IPS DF 6.9 (cell line): ENCODE results near the gene PRKCE.

Experiments used
- DNase-seq: peaks from one replicate; pipeline ENCODE4 v3.0.0-alpha.2; 2013; ENCODE audit warnings: low read depth, low spot score
- H3K27ac ChIP-seq: one replicate; pipeline ENCODE4 v1.5.1; 2013; ENCODE audit warnings: low read length, control low read depth
- H3K27me3 ChIP-seq: 2 replicates; pipeline ENCODE4 v1.6.1; 2013; ENCODE audit warnings: mild to moderate bottlenecking, low read length; ENCODE audit not compliant: control insufficient read depth, insufficient read depth
- H3K36me3 ChIP-seq: 2 replicates; pipeline ENCODE4 v1.6.1; 2013; ENCODE audit warnings: low read length; ENCODE audit not compliant: control insufficient read depth, insufficient read depth
- H3K4me1 ChIP-seq: 2 replicates; pipeline ENCODE4 v1.6.1; 2013; ENCODE audit warnings: low read length; ENCODE audit not compliant: control insufficient read depth, insufficient read depth
- H3K4me3 ChIP-seq: 2 replicates; pipeline ENCODE4 v1.5.1; 2013; ENCODE audit warnings: mild to moderate bottlenecking, low read length
- H3K9me3 ChIP-seq: 2 replicates; pipeline ENCODE4 v1.6.1; 2013; ENCODE audit warnings: low read length, inconsistent platforms; ENCODE audit not compliant: control insufficient read depth, insufficient read depth
- WGBS: extraction: QIAGEN DNeasy Blood & Tissue Kit; methylation state at CpG from one replicate; pipeline ENCODE4 v1.1.7; 2013; ENCODE audit warnings: mixed read lengths, missing lambda C conversion rate; ENCODE audit not compliant: insufficient read length, insufficient coverage; 5-methylcytosine and 5-hydroxymethylcytosine counted together

The PRKCE gene

GRCh38 chr2:46041434-46041833 lies 390.0 kb downstream of the PRKCE start:
- no peak for DNase-seq
- Histone ChIP-seq H3K36me3 (no peaks in the 10 kb centered on the region), H3K9me3 (no peaks in the 10 kb centered on the region), H3K27me3 (no peaks in the 10 kb centered on the region), H3K27ac (no peak overlapping the region), H3K4me1 (no peaks in the 10 kb centered on the region), H3K4me3 (no peak overlapping the region)
- WGBS, result no CpG with 5 or more reads among the region's 2 CpGs

- Histone ChIP-seq H3K36me3 (no peaks in the 10 kb centered on the region), H3K4me3 (no peak overlapping the region), H3K27ac (no peak overlapping the region), H3K27me3 (no peaks in the 10 kb centered on the region), H3K9me3 (no peaks in the 10 kb centered on the region), H3K4me1 (no peaks in the 10 kb centered on the region)
- WGBS, result no CpG with 5 or more reads among the region's 4 CpGs
- no peak for DNase-seq
These were observed 390.7 kb downstream of the PRKCE start for GRCh38 chr2:46042207-46042637.

GRCh38 chr2:46042711-46043110 lies 391.2 kb downstream of the PRKCE start:
- Histone ChIP-seq H3K4me1 (no peaks in the 10 kb centered on the region), H3K4me3 (no peak overlapping the region), H3K27me3 (no peaks in the 10 kb centered on the region), H3K9me3 (no peaks in the 10 kb centered on the region), H3K27ac (no peak overlapping the region), H3K36me3 (no peaks in the 10 kb centered on the region)
- no CpG with 5 or more reads among the region's 3 CpGs for WGBS
- DNase-seq, result no peak

- Histone ChIP-seq H3K36me3 (no peaks in the 10 kb centered on the region), H3K4me1 (no peaks in the 10 kb centered on the region), H3K27me3 (no peaks in the 10 kb centered on the region), H3K27ac (no peak overlapping the region), H3K9me3 (no peaks in the 10 kb centered on the region), H3K4me3 (no peak overlapping the region)
- DNase-seq, result no peak
These were observed 394.4 kb downstream of the PRKCE start for GRCh38 chr2:46045888-46046287.

- Histone ChIP-seq H3K27ac (no peak overlapping the region), H3K4me1 (no peaks in the 10 kb centered on the region), H3K27me3 (no peaks in the 10 kb centered on the region), H3K9me3 (no peaks in the 10 kb centered on the region), H3K4me3 (no peak overlapping the region), H3K36me3 (no peaks in the 10 kb centered on the region)
- WGBS, result no CpG with 5 or more reads among the region's 5 CpGs
- DNase-seq, result no peak
These were observed 395.8 kb downstream of the PRKCE start for GRCh38 chr2:46047290-46047689.

GRCh38 chr2:46048693-46049092 lies 397.2 kb downstream of the PRKCE start:
- no peaks in the 10 kb centered on the region for H3K36me3 ChIP-seq
- no peaks in the 10 kb centered on the region for H3K27me3 ChIP-seq
- no peaks in the 10 kb centered on the region for H3K9me3 ChIP-seq
- no peak for DNase-seq
- no peak overlapping the region for H3K4me3 ChIP-seq
- WGBS, result no CpG with 5 or more reads among the region's 2 CpGs
- H3K27ac ChIP-seq, result no peak overlapping the region
- H3K4me1 ChIP-seq, result no peaks in the 10 kb centered on the region

- H3K4me1 ChIP-seq, result no peaks in the 10 kb centered on the region
- DNase-seq, result no peak
- no peak overlapping the region for H3K4me3 ChIP-seq
- no CpG with 5 or more reads among the region's 8 CpGs for WGBS
- H3K9me3 ChIP-seq, result no peaks in the 10 kb centered on the region
- no peak overlapping the region for H3K27ac ChIP-seq
- no peaks in the 10 kb centered on the region for H3K36me3 ChIP-seq
- no peaks in the 10 kb centered on the region for H3K27me3 ChIP-seq
These were observed 398.6 kb downstream of the PRKCE start for GRCh38 chr2:46050027-46050426.

- H3K9me3 ChIP-seq, result no peaks in the 10 kb centered on the region
- no CpG with 5 or more reads among the region's 2 CpGs for WGBS
- H3K36me3 ChIP-seq, result no peaks in the 10 kb centered on the region
- H3K4me1 ChIP-seq, result no peaks in the 10 kb centered on the region
- H3K27ac ChIP-seq, result no peak overlapping the region
- no peaks in the 10 kb centered on the region for H3K27me3 ChIP-seq
- no peak overlapping the region for H3K4me3 ChIP-seq
- DNase-seq, result no peak
These were observed 399.0 kb downstream of the PRKCE start for GRCh38 chr2:46050489-46050888.

- H3K4me3 ChIP-seq, result no peak overlapping the region
- no peak overlapping the region for H3K27ac ChIP-seq
- no peaks in the 10 kb centered on the region for H3K36me3 ChIP-seq
- H3K9me3 ChIP-seq, result no peaks in the 10 kb centered on the region
- H3K27me3 ChIP-seq, result no peaks in the 10 kb centered on the region
- no peak for DNase-seq
- H3K4me1 ChIP-seq, result no peaks in the 10 kb centered on the region
- no CpG with 5 or more reads among the region's 1 CpG for WGBS
These were observed 399.6 kb downstream of the PRKCE start for GRCh38 chr2:46051085-46051484.

GRCh38 chr2:46053564-46053963 lies 402.1 kb downstream of the PRKCE start:
- H3K9me3 ChIP-seq, result no peaks in the 10 kb centered on the region
- no peak overlapping the region for H3K27ac ChIP-seq
- H3K36me3 ChIP-seq, result no peaks in the 10 kb centered on the region
- H3K4me3 ChIP-seq, result no peak overlapping the region
- DNase-seq, result no peak
- no CpG with 5 or more reads among the region's 9 CpGs for WGBS
- no peaks in the 10 kb centered on the region for H3K4me1 ChIP-seq
- no peaks in the 10 kb centered on the region for H3K27me3 ChIP-seq

GRCh38 chr2:46056541-46056940 lies 405.1 kb downstream of the PRKCE start:
- no peaks in the 10 kb centered on the region for H3K9me3 ChIP-seq
- no peak overlapping the region for H3K4me3 ChIP-seq
- no peak overlapping the region for H3K27ac ChIP-seq
- H3K4me1 ChIP-seq, result no peaks in the 10 kb centered on the region
- no peaks in the 10 kb centered on the region for H3K36me3 ChIP-seq
- no peak for DNase-seq
- no peaks in the 10 kb centered on the region for H3K27me3 ChIP-seq
- no CpG with 5 or more reads among the region's 1 CpG for WGBS
